GM19328 (cell line): Measurements from ENCODE around the gene C3orf70.

Experiments used
- ATAC-seq: cut with Tn5 transposase; IDR thresholded peaks from one replicate; pipeline ENCODE4 v1.9.1; 2021; ENCODE audit warnings: mild to moderate bottlenecking, moderate library complexity; ENCODE audit not compliant: unreplicated experiment

The C3orf70 gene

GRCh38 chr3:185056908-185057307 lies 96.0 kb downstream of the C3orf70 start:
- ATAC-seq = no peak

- ATAC-seq = no peak
Observed at GRCh38 chr3:185052631-185053030, 100.2 kb downstream of the C3orf70 start.

- ATAC-seq = no peak
Observed at GRCh38 chr3:185051801-185052200, 101.1 kb downstream of the C3orf70 start.

- ATAC-seq = no peak
Observed at GRCh38 chr3:185049710-185050109, 103.2 kb downstream of the C3orf70 start.

- ATAC-seq = no peak
Observed at GRCh38 chr3:185046603-185047002, 106.3 kb downstream of the C3orf70 start.

GRCh38 chr3:185046164-185046515 lies 106.7 kb downstream of the C3orf70 start:
- ATAC-seq = no peak

GRCh38 chr3:185042312-185043050 lies 110.4 kb downstream of the C3orf70 start:
- no peak for ATAC-seq

GRCh38 chr3:185041540-185041939 lies 111.3 kb downstream of the C3orf70 start:
- no peak for ATAC-seq

GRCh38 chr3:185040425-185040824 lies 112.4 kb downstream of the C3orf70 start:
- ATAC-seq = no peak

GRCh38 chr3:185037801-185038200 lies 115.1 kb downstream of the C3orf70 start:
- ATAC-seq = no peak

- no peak for ATAC-seq
Observed at GRCh38 chr3:185030951-185031350, 121.9 kb downstream of the C3orf70 start.

GRCh38 chr3:185030399-185030798 lies 122.5 kb downstream of the C3orf70 start:
- no peak for ATAC-seq

GRCh38 chr3:185029086-185029485 lies 123.8 kb downstream of the C3orf70 start:
- ATAC-seq = no peak

GRCh38 chr3:185028121-185028520 lies 124.7 kb downstream of the C3orf70 start:
- ATAC-seq = no peak
